ENCODE results near the gene WNT3A. TPM values are rescaled to one million over a fixed set of nuclear protein-coding genes. Genes with fewer than 3 reads are reported as not detected.

The WNT3A gene
- total RNA-seq, 1 experiment from 2014 or later = 0.24 TPM

- Histone ChIP-seq H3K27ac (no peak overlapping the region), H3K9me3 (ENCODE audit: insufficient read depth, low read depth) (no peaks in the 10 kb centered on the region), H3K79me2 (ENCODE audit: low read depth) (peaks cover 45% of the 10 kb centered on the region), H3K4me2 (no peak overlapping the region), H3K4me3 (no peak overlapping the region), H3K9me2 (ENCODE audit: insufficient read depth) (no peaks in the 10 kb centered on the region), H4K20me1 (ENCODE audit: insufficient read depth) (peaks cover 17% of the 10 kb centered on the region), H3K27me3 (ENCODE audit: insufficient read depth, low read depth) (no peaks in the 10 kb centered on the region), H2AFZ (no peak overlapping the region), H3K36me3 (ENCODE audit: low read depth) (peaks cover 8% of the 10 kb centered on the region; the same call in 1 of the 2 replicates), H3K4me1 (replicated peaks; ENCODE audit: insufficient read depth) (peaks cover 5% of the 10 kb centered on the region; the same call in 1 of the 2 replicates), H3F3A (ENCODE audit: insufficient read depth, low read depth) (peaks cover 7% of the 10 kb centered on the region; the same call in 1 of the 2 replicates)
- POLR2A ChIA-PET (ENCODE audit: unreplicated experiment) = no interaction called here
- TF ChIP-seq, protein P1, sequence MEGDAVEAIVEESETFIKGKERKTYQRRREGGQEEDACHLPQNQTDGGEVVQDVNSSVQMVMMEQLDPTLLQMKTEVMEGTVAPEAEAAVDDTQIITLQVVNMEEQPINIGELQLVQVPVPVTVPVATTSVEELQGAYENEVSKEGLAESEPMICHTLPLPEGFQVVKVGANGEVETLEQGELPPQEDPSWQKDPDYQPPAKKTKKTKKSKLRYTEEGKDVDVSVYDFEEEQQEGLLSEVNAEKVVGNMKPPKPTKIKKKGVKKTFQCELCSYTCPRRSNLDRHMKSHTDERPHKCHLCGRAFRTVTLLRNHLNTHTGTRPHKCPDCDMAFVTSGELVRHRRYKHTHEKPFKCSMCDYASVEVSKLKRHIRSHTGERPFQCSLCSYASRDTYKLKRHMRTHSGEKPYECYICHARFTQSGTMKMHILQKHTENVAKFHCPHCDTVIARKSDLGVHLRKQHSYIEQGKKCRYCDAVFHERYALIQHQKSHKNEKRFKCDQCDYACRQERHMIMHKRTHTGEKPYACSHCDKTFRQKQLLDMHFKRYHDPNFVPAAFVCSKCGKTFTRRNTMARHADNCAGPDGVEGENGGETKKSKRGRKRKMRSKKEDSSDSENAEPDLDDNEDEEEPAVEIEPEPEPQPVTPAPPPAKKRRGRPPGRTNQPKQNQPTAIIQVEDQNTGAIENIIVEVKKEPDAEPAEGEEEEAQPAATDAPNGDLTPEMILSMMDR (conservative IDR thresholded peaks at IDR 0.05) = no peak
- no peak for TF ChIP-seq EZH2 (IDR thresholded peaks at IDR 0.05; ENCODE audit: low read depth)
- intact Hi-C loops (cut with micrococcal nuclease; ENCODE audit: unreplicated experiment) = no loop called here
- no peak for DNase-seq
- no TSS peak for BruUV-seq (replicated peaks)
- CTCF ChIA-PET = no interaction called here
These were observed 72.2 kb downstream of the WNT3A start for GRCh38 chr1:228079013-228079412.

DNA sequence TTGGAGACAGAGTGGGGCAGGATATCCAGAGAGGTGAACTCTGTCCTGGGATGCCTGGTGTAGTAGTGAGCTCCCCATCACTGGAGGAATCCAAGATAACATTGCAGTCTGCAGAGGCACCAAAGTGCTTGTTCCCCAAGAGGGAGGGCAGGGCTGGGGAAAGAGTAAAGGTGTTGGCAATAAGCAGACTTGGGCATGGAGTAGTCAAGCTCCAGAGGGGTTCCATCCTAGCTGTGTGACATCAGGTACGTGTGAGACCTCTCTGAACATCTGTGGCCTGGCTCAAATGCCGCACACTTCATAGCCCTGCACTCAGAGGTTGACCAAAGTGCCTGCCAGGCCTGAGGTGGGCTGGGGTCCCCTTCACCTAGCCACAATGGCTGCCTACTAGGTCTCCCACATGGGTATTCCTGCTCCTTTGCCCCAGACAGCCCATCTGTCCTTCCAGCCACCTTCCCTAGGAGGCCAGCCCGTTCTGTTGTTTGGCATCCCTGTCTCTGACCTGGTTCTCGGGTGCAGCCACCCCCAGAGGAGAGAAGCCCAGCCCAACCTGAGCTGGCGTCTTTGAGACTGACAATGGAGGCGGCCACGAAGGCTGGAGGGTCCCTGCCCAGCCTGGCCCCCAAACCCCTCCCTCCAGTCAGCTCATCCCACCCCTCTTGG lies 72.9 kb downstream of the WNT3A start:
- Histone ChIP-seq H3K27ac (no peak overlapping the region), H3K9me2 (ENCODE audit: insufficient read depth) (no peaks in the 10 kb centered on the region), H3K27me3 (ENCODE audit: insufficient read depth, low read depth) (no peaks in the 10 kb centered on the region), H3K9me3 (ENCODE audit: insufficient read depth, low read depth) (no peaks in the 10 kb centered on the region), H3F3A (ENCODE audit: insufficient read depth, low read depth) (peaks cover 14% of the 10 kb centered on the region; the same call in 1 of the 2 replicates), H2AFZ (no peak overlapping the region), H3K36me3 (ENCODE audit: low read depth) (peaks cover 13% of the 10 kb centered on the region), H3K4me3 (no peak overlapping the region), H3K4me2 (no peak overlapping the region), H3K4me1 (replicated peaks; ENCODE audit: insufficient read depth) (peaks cover 12% of the 10 kb centered on the region), H4K20me1 (ENCODE audit: insufficient read depth) (peaks cover 25% of the 10 kb centered on the region), H3K79me2 (ENCODE audit: low read depth) (peaks cover 52% of the 10 kb centered on the region)
- no TSS peak for BruUV-seq (replicated peaks)
- no peak for DNase-seq
- intact Hi-C loops (cut with micrococcal nuclease; ENCODE audit: unreplicated experiment) = loop anchor here (5.0 kb wide), 2 partner anchors 72 to 317 kb away; partner anchors contain the start of gene WNT3A
- POLR2A ChIA-PET (ENCODE audit: unreplicated experiment) = no interaction called here
- CTCF ChIA-PET = no interaction called here
- TF ChIP-seq, protein P1 (conservative IDR thresholded peaks at IDR 0.05) = no peak
- no peak for TF ChIP-seq EZH2 (IDR thresholded peaks at IDR 0.05; ENCODE audit: low read depth)

DNA sequence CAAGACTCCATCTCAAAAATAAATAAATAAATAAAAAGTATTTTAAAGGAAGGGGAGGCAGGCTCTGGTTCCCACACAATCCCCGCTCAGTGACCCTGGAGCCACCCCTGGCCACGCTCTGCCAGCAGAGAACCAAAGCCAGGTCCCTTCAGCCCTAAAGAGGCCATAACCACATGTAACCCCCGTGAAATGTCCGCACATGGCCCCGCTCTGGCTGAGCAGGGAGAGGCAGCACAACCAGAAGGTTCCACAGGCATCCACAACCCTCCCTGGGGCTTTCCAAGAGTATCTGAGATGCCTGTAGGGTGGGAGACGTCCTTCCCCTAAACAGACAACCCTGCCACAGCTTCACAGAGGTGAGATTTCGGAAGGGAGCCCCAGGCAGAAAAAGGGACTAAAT lies 74.3 kb downstream of the WNT3A start:
- Histone ChIP-seq H3K36me3 (ENCODE audit: low read depth) (peaks cover 17% of the 10 kb centered on the region), H3K9me3 (ENCODE audit: insufficient read depth, low read depth) (no peaks in the 10 kb centered on the region), H2AFZ (peak overlapping the region; percentile 91; the same call in 1 of the 2 replicates), H3K4me2 (peak overlapping the region; percentile 100), H3K27ac (no peak overlapping the region), H3K4me3 (peak overlapping the region; percentile 100), H3F3A (ENCODE audit: insufficient read depth, low read depth) (peaks cover 28% of the 10 kb centered on the region; the same call in 1 of the 2 replicates), H4K20me1 (ENCODE audit: insufficient read depth) (peaks cover 39% of the 10 kb centered on the region), H3K9me2 (ENCODE audit: insufficient read depth) (no peaks in the 10 kb centered on the region), H3K4me1 (replicated peaks; ENCODE audit: insufficient read depth) (peaks cover 27% of the 10 kb centered on the region), H3K79me2 (ENCODE audit: low read depth) (peaks cover 66% of the 10 kb centered on the region), H3K27me3 (ENCODE audit: insufficient read depth, low read depth) (no peaks in the 10 kb centered on the region)
- TF ChIP-seq, protein P1 (conservative IDR thresholded peaks at IDR 0.05) = no peak
- TF ChIP-seq EZH2 (IDR thresholded peaks at IDR 0.05; ENCODE audit: low read depth) = no peak
- ChIA-PET CTCF (interaction anchor here (0.5 kb wide), 1 partner anchor 76 kb away, joined by 7 read pairs; no protein-coding TSS in a partner anchor), POLR2A (ENCODE audit: unreplicated experiment) (no interaction called here)
- no TSS peak for BruUV-seq (replicated peaks)
- DNase-seq = no peak
- intact Hi-C loops (cut with micrococcal nuclease; ENCODE audit: unreplicated experiment) = loop anchor here (5.0 kb wide), 2 partner anchors 74 to 319 kb away; partner anchors contain the start of gene WNT3A
